HL-60/S4 (cell line): ENCODE measurements around the gene SYT5.
"Not testable (repeated sequence)": the region's sequence is repeated elsewhere in the genome, so short reads cannot be mapped to it uniquely, and the experiment has no call there.

Source experiments
- in situ Hi-C: fragments of 300-500 bp; cut with MboI; formaldehyde crosslinking; loops from 2 replicates; pipeline ENCODE4 v1.14.3; 2022; ENCODE audit warnings: low sequenced_read_pairs

Gene SYT5

GRCh38 chr19:55172318-55172717 is 7.8 kb downstream of the SYT5 start:
- in situ Hi-C loops, result not testable (repeated sequence)

- in situ Hi-C loops, result no loop called here
Observed at GRCh38 chr19:55171440-55171839, 8.6 kb downstream of the SYT5 start.

DNA sequence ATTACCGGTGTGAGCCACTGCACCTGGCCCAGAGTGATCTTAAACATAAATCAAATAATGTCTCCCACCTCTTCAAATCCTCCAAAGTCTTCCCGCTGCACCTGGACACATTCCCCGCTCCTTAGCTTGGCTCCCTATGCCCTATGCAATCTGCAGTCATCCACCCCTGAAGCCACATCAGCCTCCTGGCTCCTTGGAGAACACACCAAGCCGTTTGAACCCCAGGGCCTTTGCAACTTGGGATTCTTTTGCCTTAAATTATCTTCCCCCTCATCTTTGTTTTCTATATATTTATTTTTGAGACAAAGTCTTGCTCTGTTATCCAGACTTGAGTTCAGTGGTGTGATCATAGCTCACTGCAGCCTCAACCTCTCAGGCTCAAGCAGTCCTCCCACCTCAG is 11.0 kb downstream of the SYT5 start:
- in situ Hi-C loops, result no loop called here

GRCh38 chr19:55166530-55167268 is 13.4 kb downstream of the SYT5 start, which contains the start of gene DNAAF3:
DNAAF3 (minus strand) TSS chr19:55166613; CDS start chr19:55166413, 200 bp downstream.
- in situ Hi-C loops, result no loop called here

GRCh38 chr19:55165952-55166529 is 14.0 kb downstream of the SYT5 start:
- in situ Hi-C loops, result no loop called here

GRCh38 chr19:55161571-55162322 is 18.3 kb downstream of the SYT5 start:
- in situ Hi-C loops, result no loop called here

DNA sequence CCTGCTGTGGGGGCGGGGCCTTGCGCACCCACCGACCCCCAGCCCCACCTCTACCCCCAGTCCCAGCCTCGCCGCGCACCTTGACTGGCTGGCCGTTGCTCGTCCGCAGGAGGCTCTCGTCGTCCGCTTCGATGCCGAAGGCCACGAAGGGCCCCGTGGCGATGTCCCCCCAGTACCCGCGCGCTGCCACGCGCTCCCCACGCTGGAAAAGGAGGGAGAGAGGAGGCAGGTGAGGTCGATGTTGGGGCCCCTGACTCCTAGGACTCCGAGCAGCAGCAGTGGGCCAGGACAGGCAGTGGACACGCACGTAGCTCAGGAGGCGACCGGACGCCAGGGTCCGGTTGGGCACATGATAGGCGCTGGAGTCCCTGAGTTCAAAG is 19.1 kb downstream of the SYT5 start:
- in situ Hi-C loops, result no loop called here

DNA sequence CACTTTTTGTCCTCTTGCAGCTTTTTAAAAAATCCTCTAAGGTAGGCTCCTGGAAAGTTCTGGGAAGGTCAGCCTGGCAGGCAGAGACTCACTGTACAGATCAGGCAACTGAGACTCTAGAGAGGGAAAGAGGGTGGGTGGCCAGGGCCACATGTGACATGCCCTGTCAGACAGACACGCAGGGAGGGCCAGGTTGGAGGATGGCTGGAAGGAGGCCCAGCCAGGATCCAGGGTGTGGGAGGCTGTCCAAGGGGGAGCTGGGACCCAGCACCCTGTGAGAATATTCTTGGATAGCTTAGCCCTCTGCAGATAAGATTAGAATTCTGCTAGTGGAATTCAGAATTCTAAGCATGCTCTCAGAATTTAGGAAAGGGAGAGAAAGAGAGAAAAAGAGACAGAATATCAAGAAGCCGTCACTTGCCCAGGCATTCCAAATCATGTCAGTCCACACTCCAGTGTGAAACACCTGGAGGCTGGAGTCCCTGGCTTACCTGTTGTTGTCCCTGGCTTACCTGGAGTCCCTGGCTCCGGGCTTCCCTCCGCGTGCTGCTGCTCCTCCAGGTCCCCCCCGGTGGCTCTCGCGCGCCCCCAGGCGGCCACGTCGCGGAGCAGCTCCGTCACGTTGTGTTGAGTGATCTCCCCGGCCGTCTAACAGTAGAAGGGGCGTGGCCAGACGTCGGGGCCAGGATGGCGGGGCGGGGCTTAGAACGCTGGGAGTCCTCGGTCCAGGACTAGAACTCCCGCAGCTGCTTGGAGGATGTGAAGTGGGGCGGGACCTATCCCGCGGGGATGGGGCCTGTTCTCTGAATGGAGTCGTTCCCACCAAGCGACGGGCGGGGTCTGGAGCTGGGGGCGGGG is 19.7 kb downstream of the SYT5 start:
- in situ Hi-C loops, result no loop called here

- in situ Hi-C loops, result no loop called here
Observed at GRCh38 chr19:55158848-55159749, 21.0 kb downstream of the SYT5 start.

- in situ Hi-C loops, result no loop called here
Observed at GRCh38 chr19:55158423-55158822, 21.7 kb downstream of the SYT5 start.

GRCh38 chr19:55157064-55157908 is 22.8 kb downstream of the SYT5 start, which contains the start of gene TNNI3:
TNNI3 (minus strand) TSS chr19:55157732; CDS start chr19:55157589, 143 bp downstream.
- in situ Hi-C loops, result no loop called here

DNA sequence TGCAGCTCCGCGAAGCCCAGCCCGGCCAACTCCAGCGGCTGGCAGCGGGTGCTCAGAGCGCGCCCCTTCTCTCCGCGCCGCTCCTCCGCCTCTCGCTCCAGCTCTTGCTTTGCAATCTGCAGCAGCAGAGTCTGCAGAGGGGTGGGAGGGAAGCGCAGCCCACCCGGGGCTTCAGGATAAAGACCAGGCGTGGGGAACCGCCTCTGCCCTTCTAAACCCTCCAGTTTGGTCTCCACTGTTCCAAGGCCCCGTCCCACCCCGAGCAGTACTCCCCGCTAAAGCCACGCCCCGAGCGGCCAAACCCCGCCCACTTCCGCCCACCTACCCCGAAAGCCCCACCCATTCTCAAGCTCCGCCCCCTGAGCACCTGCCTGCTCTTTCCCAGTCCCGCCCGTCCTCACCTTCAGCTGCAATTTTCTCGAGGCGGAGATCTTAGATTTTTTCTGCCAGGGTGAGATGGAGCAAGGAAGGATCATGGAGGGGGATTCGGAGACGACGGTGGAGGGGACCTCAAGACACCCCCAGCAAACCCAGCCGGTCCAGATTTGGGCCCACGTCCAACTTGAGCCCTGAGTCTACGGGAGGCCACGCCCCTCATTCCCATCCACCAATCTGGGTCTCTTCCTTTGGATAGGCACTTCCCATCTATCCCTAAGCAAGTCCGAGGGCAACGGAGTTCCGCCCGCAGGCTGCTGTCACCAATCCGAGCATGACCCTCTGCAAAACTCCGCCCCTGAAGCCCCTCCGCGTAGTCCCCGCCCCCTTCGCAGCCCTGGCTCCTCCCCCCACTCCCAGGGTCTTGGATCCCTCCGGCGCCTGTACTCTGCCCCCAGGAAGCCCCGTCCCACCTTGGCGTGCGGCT is 23.7 kb downstream of the SYT5 start:
- in situ Hi-C loops, result no loop called here

GRCh38 chr19:55155784-55156183 is 24.3 kb downstream of the SYT5 start:
- in situ Hi-C loops, result not testable (repeated sequence)

DNA sequence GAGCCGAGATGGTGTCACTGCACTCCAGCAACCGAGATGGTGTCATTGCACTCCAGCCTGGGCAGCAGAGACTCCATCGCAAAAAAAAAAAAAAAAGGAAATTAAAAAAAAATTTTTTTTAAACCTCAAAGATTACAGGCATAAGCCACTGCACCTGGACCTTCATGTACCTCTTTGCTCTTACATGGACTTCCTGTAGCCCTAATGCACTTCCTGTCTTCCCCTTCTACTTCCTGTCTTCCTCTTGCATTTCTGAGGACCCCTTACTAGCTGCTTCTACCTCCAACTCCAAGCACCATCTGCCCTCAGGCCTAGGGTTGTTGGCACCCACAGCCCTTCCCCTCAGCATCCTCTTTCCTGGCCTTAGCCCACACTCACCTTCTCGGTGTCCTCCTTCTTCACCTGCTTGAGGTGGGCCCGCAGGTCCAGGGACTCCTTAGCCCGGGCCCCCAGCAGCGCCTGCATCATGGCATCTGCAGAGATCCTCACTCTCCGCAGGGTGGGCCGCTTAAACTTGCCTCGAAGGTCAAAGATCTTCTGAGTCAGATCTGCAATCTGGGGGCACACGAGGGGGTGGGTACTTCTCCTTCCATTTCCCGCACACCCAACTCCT is 26.3 kb downstream of the SYT5 start:
- in situ Hi-C loops, result no loop called here

GRCh38 chr19:55152017-55152416 is 28.1 kb downstream of the SYT5 start:
- in situ Hi-C loops, result no loop called here

GRCh38 chr19:55149078-55150003 is 30.7 kb downstream of the SYT5 start, which contains the start of gene TNNT1:
TNNT1 (minus strand) TSS chr19:55149206; CDS start chr19:55147157, 2,049 bp downstream.
- in situ Hi-C loops, result loop anchor here (10.0 kb wide), 2 partner anchors 265 to 485 kb away; no protein-coding TSS in a partner anchor
